Endothelial cell of umbilical vein (primary cell): ENCODE results near the gene LSM7. TPM values are rescaled to one million over a fixed set of nuclear protein-coding genes. Genes with fewer than 3 reads are reported as not detected.

Source experiments
- BruUV-seq: library from RNA; stranded (reverse); fragments of 400-500 nt; replicated peaks from 2 replicates; lab custom pipeline; 2021; lab: Mats Ljungman, UMichigan
- CTCF ChIA-PET: fragments of 300-600, 350-600 bp; sonication (Branson Sonifier 250); formaldehyde crosslinking; loops from one replicate; lab custom pipeline; 2021; ENCODE audit warnings: antibody characterized with exemption, inconsistent platforms; lab: Charles Lee
- POLR2A ChIA-PET: fragments of 300-600, 350-600 bp; sonication (Branson Sonifier 250); formaldehyde crosslinking; loops from one replicate; lab custom pipeline; 2021; ENCODE audit warnings: antibody characterized with exemption, inconsistent platforms; lab: Charles Lee
- DNase-seq: peaks from one replicate; pipeline ENCODE4 v3.0.0-alpha.2; 2011; ENCODE audit warnings: low read depth, low spot score
- FAIRE-seq: peaks from 2 replicates; lab custom pipeline; 2011; peaks lifted over from hg19 to GRCh38; lab: Jason Lieb, UNC
- H2AFZ ChIP-seq: 2 replicates; pipeline ENCODE4 v1.6.0; 2012; ENCODE audit warnings: low read depth, low read length, control low read depth, inconsistent platforms
- H3K27ac ChIP-seq: 2 replicates; pipeline ENCODE4 v1.5.1; 2011; ENCODE audit warnings: low read depth, mild to moderate bottlenecking, control low read depth, low read length, moderate library complexity; ENCODE audit not compliant: insufficient read depth
- H3K27me3 ChIP-seq, 2 experiments: 2 replicates each; pipeline versions ENCODE4 v1.6.0 to v1.6.1; 2011; ENCODE audit warnings: low read length in 2 of 2, mixed read lengths in 1 of 2; ENCODE audit not compliant: control insufficient read depth in 2 of 2, insufficient read depth in 2 of 2
- H3K36me3 ChIP-seq, 2 experiments: 2 replicates in 1 of 2; 3 replicates in 1 of 2; pipeline ENCODE4 v1.5.1; 2011; ENCODE audit warnings: low read length in 2 of 2, mild to moderate bottlenecking in 1 of 2, moderate library complexity in 1 of 2; ENCODE audit not compliant: control insufficient read depth in 2 of 2, insufficient read depth in 2 of 2; ENCODE audit errors: extremely low read depth in 1 of 2
- H3K4me1 ChIP-seq: 3 replicates; pipeline ENCODE4 v1.5.1; 2011; ENCODE audit warnings: mild to moderate bottlenecking, low read length; ENCODE audit not compliant: control insufficient read depth, insufficient read depth; ENCODE audit errors: extremely low read depth
- H3K4me2 ChIP-seq: 2 replicates; pipeline ENCODE4 v1.6.1; 2011; ENCODE audit warnings: low read length, control low read depth, mixed read lengths; ENCODE audit not compliant: insufficient read depth
- H3K4me3 ChIP-seq, 3 experiments: fragments of 200-600 bp in 1 of 3; sonication (generic), shearing (Covaris generic) in 1 of 3; replicated peaks in 1 of 3; 2 replicates each; pipeline ENCODE4 v1.5.1; 2011 to 2016; ENCODE audit warnings: control low read depth in 3 of 3, low read length in 3 of 3, mild to moderate bottlenecking in 2 of 3, inconsistent platforms in 1 of 3, low read depth in 1 of 3, moderate library complexity in 1 of 3; ENCODE audit not compliant: insufficient read depth in 1 of 3
- H3K79me2 ChIP-seq: 2 replicates; pipeline ENCODE4 v1.6.0; 2012; ENCODE audit warnings: low read length, inconsistent platforms; ENCODE audit not compliant: control insufficient read depth, insufficient read depth
- H3K9ac ChIP-seq: replicated peaks from 2 replicates; pipeline ENCODE3; 2011; ENCODE audit warnings: low read length, control low read depth; ENCODE audit not compliant: insufficient read depth; ENCODE audit errors: extremely low read depth
- H3K9me1 ChIP-seq: replicated peaks from 3 replicates; pipeline ENCODE4 v1.6.0; 2011; ENCODE audit warnings: mild to moderate bottlenecking, low read length; ENCODE audit not compliant: control insufficient read depth, insufficient read depth; ENCODE audit errors: extremely low read depth
- H3K9me3 ChIP-seq: replicated peaks from 2 replicates; pipeline ENCODE4 v1.5.1; 2012; ENCODE audit warnings: low read length, inconsistent platforms; ENCODE audit not compliant: control insufficient read depth, insufficient read depth
- H4K20me1 ChIP-seq: replicated peaks from 2 replicates; pipeline ENCODE3; 2011; ENCODE audit warnings: mild to moderate bottlenecking, low read length; ENCODE audit not compliant: control insufficient read depth, insufficient read depth; ENCODE audit errors: extremely low read depth
- CTCF ChIP-seq, 2 donors: IDR thresholded peaks; 1 replicate in 1 of 2; 2 replicates in 1 of 2; pipeline ENCODE4 v1.5.1; 2011; ENCODE audit warnings: low read length in 2 of 2, mild to moderate bottlenecking in 2 of 2, moderate library complexity in 2 of 2, control low read depth in 1 of 2, inconsistent platforms in 1 of 2, low read depth in 1 of 2; ENCODE audit not compliant: insufficient read depth in 1 of 2; ENCODE audit errors: extremely low read depth in 1 of 2
- EZH2 ChIP-seq: IDR thresholded peaks from 2 replicates; pipeline ENCODE4 v1.6.1; 2012; ENCODE audit warnings: borderline replicate concordance, low read depth, mild to moderate bottlenecking, moderate library complexity, low read length, inconsistent platforms; ENCODE audit not compliant: severe bottlenecking
- FOS ChIP-seq: IDR thresholded peaks from 2 replicates; pipeline ENCODE4 v1.6.1; 2011; ENCODE audit warnings: mild to moderate bottlenecking, low read length, moderate library complexity, borderline replicate concordance; ENCODE audit not compliant: insufficient read depth
- GATA2 ChIP-seq: IDR thresholded peaks from 2 replicates; pipeline ENCODE4 v1.7.0; 2011; ENCODE audit warnings: low read depth, mild to moderate bottlenecking, moderate library complexity, mixed read lengths, low read length; ENCODE audit not compliant: insufficient read length, insufficient read depth
- JUN ChIP-seq: IDR thresholded peaks from 2 replicates; pipeline ENCODE4 v1.6.1; 2011; ENCODE audit warnings: borderline replicate concordance, low read depth; ENCODE audit not compliant: insufficient read length, insufficient read depth
- MAX ChIP-seq: IDR thresholded peaks from 2 replicates; pipeline ENCODE4 v1.6.1; 2011; ENCODE audit not compliant: insufficient read depth, insufficient read length
- MYC ChIP-seq: IDR thresholded peaks from one replicate; pipeline ENCODE4 v1.6.1; 2011; ENCODE audit warnings: mild to moderate bottlenecking, low read depth, low read length
- POLR2A ChIP-seq: IDR thresholded peaks from 2 replicates; pipeline ENCODE4 v1.6.1; 2012; ENCODE audit warnings: low read depth, mild to moderate bottlenecking, control low read depth, low read length
- POLR2AphosphoS5 ChIP-seq: IDR thresholded peaks from 2 replicates; pipeline ENCODE4 v1.6.1; 2012; ENCODE audit warnings: low read depth, mild to moderate bottlenecking, control low read depth, low read length, moderate library complexity; ENCODE audit not compliant: insufficient read depth
- dilution Hi-C: fragments of 300-500 bp; cut with MboI; formaldehyde crosslinking; loops from one replicate; pipeline ENCODE4 v1.15.0; 2019; ENCODE audit warnings: low sequenced_read_pairs; ENCODE audit not compliant: extremely low pct_ligation_motif_present
- intact Hi-C: fragments of 100-400 bp; cut with micrococcal nuclease; formaldehyde crosslinking; loops from one replicate; pipeline ENCODE4 v1.10.0; 2022
- polyA plus RNA-seq, 4 experiments: library from polyadenylated mRNA; depleted of rRNA in 3 of 4; stranded (reverse) in 3 of 4; unstranded in 1 of 4; fragments of >200 nt; gene quantifications; 2 replicates each; pipeline versions ENCODE4 v1.2.1 to v1.2.3, GENCODE V29; 2011 to 2012; ENCODE audit warnings: missing spikeins in 1 of 4
- total RNA-seq: library from RNA; stranded (reverse); gene quantifications from 2 replicates; pipeline ENCODE4 v1.2.3, GENCODE V29; 2021

The LSM7 gene
- total and polyA plus RNA-seq, 2 donors (not counting 3 experiments of a cell fraction or from before 2014, with no cell fraction given) = 124 to 673 TPM

GRCh38 chr19:2296141-2296540 lies 32.2 kb downstream of the LSM7 start:
- H3K27ac ChIP-seq = no peak overlapping the region
- no peaks in the 10 kb centered on the region for H4K20me1 ChIP-seq
- no peak for FAIRE-seq
- no peak for DNase-seq
- no peaks in the 10 kb centered on the region for H3K9me3 ChIP-seq
- CTCF ChIA-PET = interaction anchor here (2.5 kb wide), 1 partner anchor 8 kb away, joined by 5 read pairs; no protein-coding TSS in a partner anchor
- H2AFZ ChIP-seq = no peak overlapping the region
- H3K36me3 ChIP-seq = no peaks in the 10 kb centered on the region
- no peak overlapping the region for H3K4me3 ChIP-seq
- H3K79me2 ChIP-seq = no peaks in the 10 kb centered on the region
- H3K27me3 ChIP-seq = peaks cover 18 to 30% of the 10 kb centered on the region in 2 experiments
- BruUV-seq = no TSS peak
- no peaks in the 10 kb centered on the region for H3K9me1 ChIP-seq
- POLR2A ChIA-PET = no interaction called here
- H3K9ac ChIP-seq = no peak overlapping the region
- peaks cover 3% of the 10 kb centered on the region for H3K4me1 ChIP-seq
- H3K4me2 ChIP-seq = no peak overlapping the region
- dilution Hi-C loops (no loop called here), intact Hi-C loops (no loop called here)
- no peak for TF ChIP-seq FOS
- TF ChIP-seq MAX = no peak
- no peak for TF ChIP-seq JUN
- TF ChIP-seq GATA2 = no peak
- no peak for TF ChIP-seq POLR2A
- TF ChIP-seq EZH2 = no peak
- no peak for TF ChIP-seq MYC
- TF ChIP-seq POLR2AphosphoS5 = no peak
- TF ChIP-seq CTCF (IDR thresholded peaks at IDR 0.05; ENCODE audit: extremely low read depth in 1 of 2, insufficient read depth in 1 of 2, low read depth in 1 of 2, low read length in 2 of 2) = no peak
